D721Med (cell line): ENCODE results near the gene FOXRED1.
"Not testable (repeated sequence)": the region's sequence is repeated elsewhere in the genome, so short reads cannot be mapped to it uniquely, and the experiment has no call there.

Experiments
- DNase-seq: peaks from one replicate; pipeline ENCODE4 v3.0.0; 2011; ENCODE audit warnings: low spot score; ENCODE audit not compliant: insufficient read length
- FAIRE-seq: peaks from 2 replicates; lab custom pipeline; 2011; peaks lifted over from hg19 to GRCh38; lab: Jason Lieb, UNC
- TF ChIP-seq, protein P1 (sequence below): IDR thresholded peaks from 2 replicates; pipeline ENCODE4 v1.5.1; 2012; ENCODE audit warnings: mild to moderate bottlenecking, control low read depth; ENCODE audit not compliant: insufficient read depth; ENCODE audit errors: missing control alignments

Gene FOXRED1

DNA sequence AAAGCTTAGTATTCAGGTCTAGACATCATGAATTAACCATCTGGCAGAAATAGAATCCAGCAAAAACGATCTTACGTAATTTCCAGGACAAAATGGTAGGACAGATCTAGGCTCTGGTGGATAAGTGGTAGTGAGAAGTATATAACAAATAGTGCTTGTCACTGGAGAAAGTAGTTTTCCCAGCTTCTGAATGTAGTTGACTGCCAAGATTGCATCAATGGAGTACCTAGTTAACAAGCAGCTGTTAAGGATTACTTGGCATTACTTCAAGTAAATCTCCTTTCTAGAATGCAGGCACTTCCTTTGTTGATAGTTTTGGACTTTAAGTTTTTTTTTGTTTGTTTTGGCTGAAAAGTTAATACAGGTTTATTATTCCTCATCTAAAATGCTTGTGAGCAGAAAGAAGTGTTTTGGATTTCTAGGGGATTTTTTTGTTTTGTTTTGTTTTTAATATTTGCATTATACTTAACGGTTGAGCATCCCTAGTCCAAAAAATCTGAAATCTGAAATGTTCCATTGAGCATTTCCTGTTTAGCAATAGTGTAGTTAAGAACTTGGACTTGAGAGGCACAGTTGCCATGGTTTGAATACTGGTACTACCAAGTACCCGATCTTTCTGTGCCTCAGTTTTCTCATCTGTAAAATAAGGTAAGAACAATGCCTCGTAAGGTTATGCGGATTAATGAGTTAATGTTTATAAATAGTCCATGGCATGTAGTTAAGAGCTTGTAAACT lies 37.1 kb upstream of the FOXRED1 start:
- TF ChIP-seq, protein P1, sequence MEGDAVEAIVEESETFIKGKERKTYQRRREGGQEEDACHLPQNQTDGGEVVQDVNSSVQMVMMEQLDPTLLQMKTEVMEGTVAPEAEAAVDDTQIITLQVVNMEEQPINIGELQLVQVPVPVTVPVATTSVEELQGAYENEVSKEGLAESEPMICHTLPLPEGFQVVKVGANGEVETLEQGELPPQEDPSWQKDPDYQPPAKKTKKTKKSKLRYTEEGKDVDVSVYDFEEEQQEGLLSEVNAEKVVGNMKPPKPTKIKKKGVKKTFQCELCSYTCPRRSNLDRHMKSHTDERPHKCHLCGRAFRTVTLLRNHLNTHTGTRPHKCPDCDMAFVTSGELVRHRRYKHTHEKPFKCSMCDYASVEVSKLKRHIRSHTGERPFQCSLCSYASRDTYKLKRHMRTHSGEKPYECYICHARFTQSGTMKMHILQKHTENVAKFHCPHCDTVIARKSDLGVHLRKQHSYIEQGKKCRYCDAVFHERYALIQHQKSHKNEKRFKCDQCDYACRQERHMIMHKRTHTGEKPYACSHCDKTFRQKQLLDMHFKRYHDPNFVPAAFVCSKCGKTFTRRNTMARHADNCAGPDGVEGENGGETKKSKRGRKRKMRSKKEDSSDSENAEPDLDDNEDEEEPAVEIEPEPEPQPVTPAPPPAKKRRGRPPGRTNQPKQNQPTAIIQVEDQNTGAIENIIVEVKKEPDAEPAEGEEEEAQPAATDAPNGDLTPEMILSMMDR: no peak
- FAIRE-seq: peak; percentile 58
- DNase-seq: no peak

DNA sequence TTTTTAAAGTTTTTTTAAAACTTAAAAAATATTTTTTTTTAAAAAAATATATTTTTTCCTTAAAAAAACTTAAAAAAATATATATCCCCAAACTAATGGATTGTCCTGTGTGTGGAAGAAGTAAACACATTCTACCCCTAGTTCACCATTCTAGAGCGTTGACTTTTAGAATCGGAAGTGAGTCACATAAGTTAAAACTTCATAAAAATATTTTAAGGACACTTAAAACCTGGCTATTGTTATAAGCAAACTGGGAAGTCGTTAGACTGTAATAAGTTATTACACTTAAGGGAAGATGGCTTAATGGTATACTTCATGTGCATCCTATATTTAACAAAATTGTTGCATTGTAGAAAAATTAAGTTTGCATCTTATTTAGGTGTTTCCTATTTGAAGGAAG lies 36.3 kb upstream of the FOXRED1 start:
- TF ChIP-seq, protein P1: no peak
- FAIRE-seq (no peak), DNase-seq (no peak)

DNA sequence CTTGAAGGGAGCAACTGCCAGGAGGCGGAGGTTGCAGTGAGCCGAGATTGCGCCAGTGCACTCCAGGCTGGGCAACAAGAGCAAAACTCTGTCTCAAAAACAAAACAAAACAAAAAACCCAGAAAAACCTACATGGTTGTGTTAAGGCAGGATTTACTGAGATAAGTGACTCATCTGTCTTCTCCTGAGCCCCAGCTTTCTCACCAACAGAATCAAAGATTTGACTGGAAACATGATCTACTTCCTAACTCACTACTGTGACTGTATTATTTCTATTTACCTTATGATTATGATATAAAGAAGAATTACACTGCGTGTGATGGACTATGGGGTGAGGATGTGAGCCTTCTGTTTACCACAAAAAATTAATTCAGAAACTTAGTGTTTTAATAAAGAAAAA lies 35.6 kb upstream of the FOXRED1 start:
- FAIRE-seq: no peak
- TF ChIP-seq, protein P1: no peak
- DNase-seq: no peak

DNA sequence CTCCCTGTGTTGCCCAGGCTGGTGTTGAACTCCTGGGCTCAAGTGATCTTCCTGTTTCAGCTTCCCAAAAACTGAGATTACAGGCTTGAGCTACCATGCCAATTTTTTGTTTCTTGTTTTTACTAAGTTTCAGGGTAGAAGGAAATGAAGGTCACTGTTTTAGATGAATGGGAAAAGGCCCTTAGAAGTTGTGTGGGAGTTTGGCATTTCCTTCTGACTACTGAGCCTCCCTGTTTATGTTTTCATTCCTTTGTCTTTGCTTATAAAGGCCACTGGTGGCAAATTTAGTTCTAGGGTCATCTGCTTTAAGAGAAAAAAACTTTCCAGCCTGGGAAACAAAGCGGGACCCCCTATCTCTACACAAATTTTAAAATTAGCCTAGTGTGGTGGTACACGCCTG lies 22.3 kb upstream of the FOXRED1 start:
- FAIRE-seq (no peak), DNase-seq (no peak)
- TF ChIP-seq, protein P1: no peak

DNA sequence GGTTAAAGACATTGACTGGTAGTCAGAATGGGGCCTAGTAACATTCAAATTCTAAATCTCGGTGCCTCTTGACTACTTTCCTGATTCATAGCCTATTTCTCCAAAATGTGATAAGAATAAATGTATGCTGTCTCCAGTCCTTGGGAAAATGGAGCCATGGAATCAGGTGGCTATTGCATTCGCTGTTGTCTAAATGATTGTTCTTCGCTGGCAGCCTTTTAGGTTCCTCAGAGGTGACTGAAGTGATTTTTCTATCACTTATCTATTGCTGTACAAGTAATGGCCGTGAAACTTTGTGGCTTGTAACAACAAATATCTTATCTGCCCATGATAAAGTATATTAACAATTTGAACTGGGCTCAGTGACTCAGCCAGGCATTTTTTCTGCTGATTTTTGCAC lies 15.7 kb upstream of the FOXRED1 start:
- TF ChIP-seq, protein P1: no peak
- FAIRE-seq (no peak), DNase-seq (no peak)

DNA sequence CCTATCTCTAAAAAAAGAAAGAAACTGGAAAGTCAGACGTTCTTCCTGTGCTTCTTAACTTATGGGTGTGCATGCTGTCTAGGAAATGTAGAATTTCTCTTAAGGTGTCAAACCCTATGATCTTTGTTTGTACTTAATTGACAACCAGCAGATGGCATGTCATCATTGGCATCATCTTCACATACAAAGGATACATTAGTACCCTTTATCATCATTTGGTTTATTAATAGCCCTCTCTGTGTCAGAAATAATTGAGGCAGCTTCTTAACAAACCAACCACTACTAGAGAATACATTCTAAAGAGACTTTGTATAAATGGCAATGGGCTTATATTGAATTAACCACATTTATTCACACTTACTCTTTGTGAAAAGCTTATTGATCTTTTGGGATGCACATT lies 14.1 kb upstream of the FOXRED1 start:
- TF ChIP-seq, protein P1: no peak
- DNase-seq (no peak), FAIRE-seq (no peak)

DNA sequence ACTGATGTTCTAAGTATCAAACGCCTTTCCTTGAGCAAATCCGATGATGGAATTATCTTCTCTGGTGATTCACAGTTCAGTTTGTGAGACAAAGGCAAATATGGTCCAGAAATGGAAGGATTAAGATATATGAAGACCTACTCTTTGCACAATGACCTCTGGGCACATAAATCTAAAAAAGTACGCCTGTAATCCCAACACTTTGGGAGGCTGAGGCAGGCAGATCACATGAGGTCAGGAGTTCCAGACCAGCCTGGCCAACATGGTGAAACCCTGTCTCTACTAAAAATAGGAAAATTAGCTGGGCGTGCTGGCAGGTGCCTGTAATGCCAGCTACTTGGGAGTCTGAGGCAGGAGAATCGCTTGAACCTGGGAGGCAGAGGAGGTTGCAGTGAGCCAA lies 13.4 kb upstream of the FOXRED1 start:
- FAIRE-seq, DNase-seq: not testable (repeated sequence)

DNA sequence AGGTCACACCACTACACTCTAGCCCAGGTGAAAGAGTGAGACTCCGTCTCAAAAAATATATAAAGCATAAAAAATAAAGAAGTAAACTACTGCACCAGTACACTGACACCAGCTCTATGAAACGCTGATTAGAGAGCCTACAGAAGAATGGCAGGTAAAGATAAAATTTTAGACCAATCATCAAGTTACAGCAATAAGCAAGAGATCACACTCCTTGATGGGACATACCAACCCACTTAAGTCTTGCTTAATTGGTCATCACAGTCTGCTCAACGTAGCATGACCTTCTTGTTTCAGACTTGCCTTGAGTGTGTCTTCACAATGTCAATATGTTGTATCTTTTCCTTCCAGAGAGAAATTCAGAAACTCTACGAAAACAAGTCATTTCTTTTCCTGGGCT lies 12.7 kb upstream of the FOXRED1 start:
- FAIRE-seq: no peak
- TF ChIP-seq, protein P1: no peak
- no peak for DNase-seq
